Caco-2 (cell line): ENCODE measurements around the gene SH3GL2. TPM values are rescaled to one million over a fixed set of nuclear protein-coding genes. Genes with fewer than 3 reads are reported as not detected.
A peak's percentile ranks its signal among the peaks of the same experiment; 100 is the strongest.

Experiments used
- BruUV-seq: library from RNA; stranded (reverse); fragments of 400-500 nt; replicated peaks from 2 replicates; lab custom pipeline; 2021; lab: Mats Ljungman, UMichigan
- CTCF ChIA-PET: fragments of 300-600 bp; sonication (Branson Sonifier 250); formaldehyde crosslinking; loops from one replicate; lab custom pipeline; 2022; ENCODE audit warnings: antibody characterized with exemption; lab: Charles Lee
- POLR2A ChIA-PET: fragments of 300-600 bp; sonication (Branson Sonifier 250); formaldehyde crosslinking; loops from one replicate; lab custom pipeline; 2022; ENCODE audit warnings: antibody characterized with exemption; lab: Charles Lee
- DNase-seq, 2 experiments: peaks; one replicate each; pipeline versions ENCODE4 v3.0.0 to v3.0.0-alpha.2; 2020 to 2022
- H3K27me3 ChIP-seq: replicated peaks from 2 replicates; pipeline ENCODE4 v1.6.0; 2011; ENCODE audit warnings: low read length; ENCODE audit not compliant: control insufficient read depth, insufficient read depth
- H3K36me3 ChIP-seq: 2 replicates; pipeline ENCODE4 v1.5.1; 2011; ENCODE audit warnings: low read length; ENCODE audit not compliant: control insufficient read depth, insufficient read depth
- H3K4me1 ChIP-seq: fragments of 250-450 bp; sonication (Bioruptor Pico); 2 replicates; pipeline ENCODE4 v1.5.1; 2020; ENCODE audit warnings: mild to moderate bottlenecking
- H3K4me3 ChIP-seq: 2 replicates; pipeline ENCODE4 v1.5.1; 2011; ENCODE audit warnings: low read depth, mild to moderate bottlenecking, control low read depth, low read length
- H3K9me3 ChIP-seq: fragments of 250-450 bp; sonication (Bioruptor Pico); 2 replicates; pipeline ENCODE4 v1.5.1; 2020; ENCODE audit warnings: mild to moderate bottlenecking, moderate library complexity
- H3K27ac Mint-ChIP-seq: one replicate; pipeline ENCODE4 v1.8.0; 2022; ENCODE audit warnings: mixed read lengths; ENCODE audit not compliant: unreplicated experiment
- H3K27me3 Mint-ChIP-seq: one replicate; pipeline ENCODE4 v1.8.0; 2022; ENCODE audit warnings: mixed read lengths; ENCODE audit not compliant: insufficient read depth, unreplicated experiment
- H3K36me3 Mint-ChIP-seq: one replicate; pipeline ENCODE4 v1.8.0; 2022; ENCODE audit warnings: mild to moderate bottlenecking, mixed read lengths; ENCODE audit not compliant: insufficient read depth, unreplicated experiment
- H3K4me1 Mint-ChIP-seq: one replicate; pipeline ENCODE4 v1.8.0; 2022; ENCODE audit warnings: low read depth, mixed read lengths; ENCODE audit not compliant: unreplicated experiment
- H3K4me3 Mint-ChIP-seq: one replicate; pipeline ENCODE4 v1.8.0; 2022; ENCODE audit warnings: mild to moderate bottlenecking, moderate library complexity, mixed read lengths; ENCODE audit not compliant: unreplicated experiment
- H3K9me3 Mint-ChIP-seq: one replicate; pipeline ENCODE4 v1.8.0; 2022; ENCODE audit warnings: mixed read lengths; ENCODE audit not compliant: unreplicated experiment
- CTCF ChIP-seq, 2 experiments: fragments of 200-600 bp in 1 of 2; IDR thresholded peaks; 1 replicate in 1 of 2; 2 replicates in 1 of 2; pipeline versions ENCODE4 v1.5.1 to v1.8.0; 2011 to 2022; ENCODE audit warnings: antibody characterized with exemption in 1 of 2, control low read depth in 1 of 2, inconsistent platforms in 1 of 2, low read depth in 1 of 2, low read length in 1 of 2, mild to moderate bottlenecking in 1 of 2, moderate library complexity in 1 of 2; ENCODE audit not compliant: insufficient read depth in 1 of 2, severe bottlenecking in 1 of 2, unreplicated experiment in 1 of 2
- intact Hi-C: fragments of 100-400 bp; cut with micrococcal nuclease; formaldehyde crosslinking; loops from one replicate; pipeline ENCODE4 v1.10.0; 2022; ENCODE audit not compliant: unreplicated experiment
- total RNA-seq: library from RNA; stranded (reverse); gene quantifications from 2 replicates; pipeline ENCODE4 v1.2.3, GENCODE V29; 2022

The SH3GL2 gene
- total RNA-seq, 1 experiment from 2014 or later: not detected

GRCh38 chr9:17730899-17731298, 152.0 kb downstream of the SH3GL2 start:
- Histone ChIP-seq H3K9me3 (no peaks in the 10 kb centered on the region), H3K4me1 (peaks cover 6% of the 10 kb centered on the region; the same call in 1 of the 2 replicates), H3K4me3 (no peak overlapping the region), H3K27me3 (no peaks in the 10 kb centered on the region), H3K36me3 (no peaks in the 10 kb centered on the region)
- intact Hi-C loops: no loop called here
- no peak for DNase-seq
- H3K4me3 Mint-ChIP-seq: no peak overlapping the region
- H3K4me1 Mint-ChIP-seq: peaks cover 7% of the 10 kb centered on the region
- H3K27me3 Mint-ChIP-seq: no peaks in the 10 kb centered on the region
- CTCF ChIA-PET: no interaction called here
- H3K9me3 Mint-ChIP-seq: peaks cover 10% of the 10 kb centered on the region
- no peak for TF ChIP-seq CTCF (IDR thresholded peaks at IDR 0.05; ENCODE audit: insufficient read depth in 1 of 2, low read depth in 1 of 2, low read length in 1 of 2, severe bottlenecking in 1 of 2, unreplicated experiment in 1 of 2)
- no TSS peak for BruUV-seq
- no peak overlapping the region for H3K27ac Mint-ChIP-seq
- POLR2A ChIA-PET: no interaction called here
- H3K36me3 Mint-ChIP-seq: no peaks in the 10 kb centered on the region

DNA sequence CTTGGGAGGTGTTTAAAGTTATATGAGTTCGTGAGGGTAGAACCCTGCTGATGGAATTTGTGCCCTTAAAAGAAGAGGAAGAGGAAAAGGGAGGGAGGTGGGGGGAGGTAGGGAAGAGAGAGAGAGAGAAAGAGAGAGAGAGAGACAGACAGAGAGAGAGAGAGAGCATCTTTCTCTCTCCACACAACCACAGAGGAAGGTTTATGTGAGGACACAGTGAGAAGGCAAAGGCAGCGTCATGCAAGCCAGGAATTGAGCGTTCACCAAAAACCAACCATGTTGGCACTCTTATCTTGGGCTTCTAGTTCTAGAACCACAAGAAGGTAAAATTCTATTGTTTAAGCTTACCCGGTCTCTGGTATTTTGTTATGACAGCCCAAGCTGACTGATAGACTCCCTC, 152.4 kb downstream of the SH3GL2 start:
- Mint-ChIP-seq H3K27me3 (no peaks in the 10 kb centered on the region), H3K36me3 (no peaks in the 10 kb centered on the region), H3K4me1 (peaks cover 7% of the 10 kb centered on the region), H3K9me3 (peaks cover 6% of the 10 kb centered on the region), H3K27ac (no peak overlapping the region), H3K4me3 (no peak overlapping the region)
- no peak overlapping the region for H3K4me3 ChIP-seq
- BruUV-seq: no TSS peak
- peaks cover 6% of the 10 kb centered on the region; the same call in 1 of the 2 replicates for H3K4me1 ChIP-seq
- POLR2A ChIA-PET: no interaction called here
- H3K36me3 ChIP-seq: no peaks in the 10 kb centered on the region
- no peak for DNase-seq
- intact Hi-C loops: no loop called here
- TF ChIP-seq CTCF (IDR thresholded peaks at IDR 0.05; ENCODE audit: insufficient read depth in 1 of 2, low read depth in 1 of 2, low read length in 1 of 2, severe bottlenecking in 1 of 2, unreplicated experiment in 1 of 2): no peak
- CTCF ChIA-PET: no interaction called here
- no peaks in the 10 kb centered on the region for H3K27me3 ChIP-seq
- H3K9me3 ChIP-seq: no peaks in the 10 kb centered on the region

DNA sequence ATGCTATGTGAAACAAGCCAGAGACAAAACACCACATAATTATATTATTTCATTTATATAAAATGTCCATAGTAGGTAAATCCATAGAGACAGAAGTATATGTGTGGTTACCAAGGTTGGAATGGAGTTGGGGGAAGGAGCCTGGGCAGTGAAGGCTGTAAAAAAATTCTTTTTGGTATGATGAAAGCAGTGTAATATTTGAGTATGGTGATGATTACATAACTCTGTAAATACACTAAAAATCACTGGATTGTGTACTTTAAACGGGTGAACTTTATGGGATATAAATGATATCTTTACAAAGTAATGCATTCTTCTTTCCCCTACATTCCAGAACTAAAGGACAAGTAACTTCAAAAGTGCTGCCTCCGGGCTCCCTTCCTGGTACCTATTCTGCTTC, 155.8 kb downstream of the SH3GL2 start:
- Histone ChIP-seq H3K27me3 (no peaks in the 10 kb centered on the region), H3K36me3 (no peaks in the 10 kb centered on the region), H3K4me1 (peaks cover 6% of the 10 kb centered on the region; the same call in 1 of the 2 replicates), H3K4me3 (no peak overlapping the region), H3K9me3 (no peaks in the 10 kb centered on the region)
- Mint-ChIP-seq H3K9me3 (peaks cover 10% of the 10 kb centered on the region), H3K27ac (peak overlapping the region; percentile 60), H3K4me3 (no peak overlapping the region), H3K4me1 (peaks cover 7% of the 10 kb centered on the region), H3K27me3 (no peaks in the 10 kb centered on the region), H3K36me3 (no peaks in the 10 kb centered on the region)
- CTCF ChIA-PET: no interaction called here
- POLR2A ChIA-PET: no interaction called here
- peak in 1 of 2 experiments; percentile 12 for DNase-seq
- no TSS peak for BruUV-seq
- intact Hi-C loops: no loop called here
- no peak for TF ChIP-seq CTCF (IDR thresholded peaks at IDR 0.05; ENCODE audit: insufficient read depth in 1 of 2, low read depth in 1 of 2, low read length in 1 of 2, severe bottlenecking in 1 of 2, unreplicated experiment in 1 of 2)
